HEK293 (cell line): Measurements from ENCODE around the gene ZNF438.

Experiments
- CTCF ChIA-PET: fragments of 350-600 bp; formaldehyde crosslinking; extraction: SDS; loops from one replicate; lab custom pipeline; 2021; ENCODE audit warnings: antibody characterized with exemption; lab: Yijun Ruan, JAX
- POLR2A ChIA-PET: fragments of 300-600 bp; formaldehyde crosslinking; extraction: SDS; loops from one replicate; lab custom pipeline; 2020; ENCODE audit warnings: antibody characterized with exemption, inconsistent platforms; lab: Yijun Ruan, JAX
- H3K27ac ChIP-seq: fragments of 200-500 bp; sonication (Bioruptor generic); 2 replicates; pipeline ENCODE4 v1.5.1; 2014; ENCODE audit warnings: low read depth, low read length, control low read depth, inconsistent platforms; ENCODE audit errors: extremely low read depth
- H3K36me3 ChIP-seq, 2 experiments: fragments of 200-500 bp in 1 of 2; sonication (Bioruptor generic) in 1 of 2; 1 replicate in 1 of 2; 2 replicates in 1 of 2; pipeline ENCODE4 v1.5.1; 2014 to 2017; ENCODE audit warnings: inconsistent platforms in 2 of 2, low read length in 2 of 2; ENCODE audit not compliant: control insufficient read depth in 2 of 2, insufficient read depth in 1 of 2
- H3K4me1 ChIP-seq: fragments of 200-500 bp; sonication (Bioruptor generic); 2 replicates; pipeline ENCODE4 v1.5.1; 2014; ENCODE audit warnings: mild to moderate bottlenecking, low read length, inconsistent platforms; ENCODE audit not compliant: control insufficient read depth, insufficient read depth
- H3K4me3 ChIP-seq: 2 replicates; pipeline ENCODE4 v1.5.1; 2011; ENCODE audit warnings: low read depth, mild to moderate bottlenecking, control low read depth, low read length, moderate library complexity
- H3K9me3 ChIP-seq: fragments of 200-500 bp; sonication (Bioruptor generic); 2 replicates; pipeline ENCODE4 v1.5.1; 2014; ENCODE audit warnings: low read depth, low read length, inconsistent platforms; ENCODE audit not compliant: control insufficient read depth, insufficient read depth
- FEZF1 ChIP-seq: fragments of 450-650 bp; formaldehyde crosslinking; IDR thresholded peaks from 2 replicates; pipeline ENCODE4 v1.5.1; 2016; ENCODE audit warnings: missing biosample characterization, missing genetic modification characterization
- GLI2 ChIP-seq: fragments of 450-650 bp; formaldehyde crosslinking; IDR thresholded peaks from 2 replicates; pipeline ENCODE4; 2017; ENCODE audit warnings: missing biosample characterization, missing genetic modification characterization, low read depth, borderline replicate concordance
- IKZF3 ChIP-seq: fragments of 450-650 bp; IDR thresholded peaks from 2 replicates; pipeline ENCODE4 v1.5.0; 2018; ENCODE audit warnings: missing biosample characterization, mild to moderate bottlenecking, missing genetic modification characterization, moderate library complexity
- KLF9 ChIP-seq: fragments of 450-650 bp; formaldehyde crosslinking; IDR thresholded peaks from 2 replicates; pipeline ENCODE4 v1.5.1; 2016; ENCODE audit warnings: missing biosample characterization, missing genetic modification characterization, low read depth
- SALL2 ChIP-seq: fragments of 450-650 bp; formaldehyde crosslinking; IDR thresholded peaks from 2 replicates; pipeline ENCODE4 v1.5.0; 2017; ENCODE audit warnings: missing biosample characterization, mild to moderate bottlenecking, missing genetic modification characterization, borderline replicate concordance
- SP3 ChIP-seq: fragments of 450-650 bp; formaldehyde crosslinking; IDR thresholded peaks from 2 replicates; pipeline ENCODE4 v1.5.1; 2016; ENCODE audit warnings: missing biosample characterization, missing genetic modification characterization
- ZBTB17 ChIP-seq: fragments of 450-650 bp; formaldehyde crosslinking; IDR thresholded peaks from 2 replicates; pipeline ENCODE4 v1.5.1; 2016; ENCODE audit warnings: missing biosample characterization, missing genetic modification characterization
- ZBTB7A ChIP-seq: fragments of 450-650 bp; formaldehyde crosslinking; IDR thresholded peaks from 2 replicates; pipeline ENCODE4 v1.5.1; 2016; ENCODE audit warnings: low read depth, missing biosample characterization, missing genetic modification characterization
- ZNF169 ChIP-seq: fragments of 450-650 bp; formaldehyde crosslinking; IDR thresholded peaks from 2 replicates; pipeline ENCODE4 v1.5.1; 2016; ENCODE audit warnings: missing biosample characterization, missing genetic modification characterization
- ZNF214 ChIP-seq: fragments of 450-650 bp; formaldehyde crosslinking; IDR thresholded peaks from 2 replicates; pipeline ENCODE4 v1.5.1; 2017; ENCODE audit warnings: missing biosample characterization, mild to moderate bottlenecking, missing genetic modification characterization, borderline replicate concordance
- ZNF23 ChIP-seq: fragments of 450-650 bp; formaldehyde crosslinking; IDR thresholded peaks from 2 replicates; pipeline ENCODE4 v1.5.1; 2016; ENCODE audit warnings: missing biosample characterization, missing genetic modification characterization, borderline replicate concordance
- ZNF239 ChIP-seq: fragments of 450-650 bp; formaldehyde crosslinking; IDR thresholded peaks from 2 replicates; pipeline ENCODE4 v1.5.1; 2016; ENCODE audit warnings: missing biosample characterization, missing genetic modification characterization
- ZNF292 ChIP-seq: fragments of 450-650 bp; formaldehyde crosslinking; IDR thresholded peaks from 2 replicates; pipeline ENCODE4 v1.5.1; 2016; ENCODE audit warnings: low read depth, missing biosample characterization, missing genetic modification characterization, borderline replicate concordance
- ZNF311 ChIP-seq: fragments of 450-650 bp; formaldehyde crosslinking; IDR thresholded peaks from 2 replicates; pipeline ENCODE4 v1.5.1; 2017; ENCODE audit warnings: missing biosample characterization, missing genetic modification characterization, borderline replicate concordance
- ZNF426 ChIP-seq: fragments of 450-650 bp; formaldehyde crosslinking; IDR thresholded peaks from 2 replicates; pipeline ENCODE4 v1.5.1; 2017; ENCODE audit warnings: missing biosample characterization, missing genetic modification characterization, mild to moderate bottlenecking, inconsistent platforms, moderate library complexity
- ZNF623 ChIP-seq: fragments of 450-650 bp; formaldehyde crosslinking; IDR thresholded peaks from 2 replicates; pipeline ENCODE4 v1.5.1; 2016; ENCODE audit warnings: missing biosample characterization, missing genetic modification characterization
- ZNF670 ChIP-seq: fragments of 450-650 bp; formaldehyde crosslinking; IDR thresholded peaks from 2 replicates; pipeline ENCODE4 v1.5.1; 2016; ENCODE audit warnings: missing biosample characterization, missing genetic modification characterization, low read depth
- ZNF677 ChIP-seq: fragments of 450-650 bp; IDR thresholded peaks from 2 replicates; pipeline ENCODE4 v1.5.0; 2018; ENCODE audit warnings: missing biosample characterization, mild to moderate bottlenecking, missing genetic modification characterization, moderate library complexity
- ZNF707 ChIP-seq: fragments of 450-650 bp; formaldehyde crosslinking; IDR thresholded peaks from 2 replicates; pipeline ENCODE4 v1.5.1; 2016; ENCODE audit warnings: missing biosample characterization, missing genetic modification characterization
- ZNF837 ChIP-seq: fragments of 450-650 bp; formaldehyde crosslinking; IDR thresholded peaks from 2 replicates; pipeline ENCODE4 v1.5.1; 2016; ENCODE audit warnings: missing biosample characterization, missing genetic modification characterization
- TF ChIP-seq, protein P1 (sequence below): fragments of 450-650 bp; formaldehyde crosslinking; IDR thresholded peaks from 2 replicates; pipeline ENCODE4 v1.5.1; 2016; ENCODE audit warnings: missing biosample characterization, missing genetic modification characterization, low read depth
- TF ChIP-seq, protein P2 (sequence below): fragments of 450-650 bp; formaldehyde crosslinking; IDR thresholded peaks from 2 replicates; pipeline ENCODE4 v1.5.1; 2016; ENCODE audit warnings: missing biosample characterization, missing genetic modification characterization

The ZNF438 gene

DNA sequence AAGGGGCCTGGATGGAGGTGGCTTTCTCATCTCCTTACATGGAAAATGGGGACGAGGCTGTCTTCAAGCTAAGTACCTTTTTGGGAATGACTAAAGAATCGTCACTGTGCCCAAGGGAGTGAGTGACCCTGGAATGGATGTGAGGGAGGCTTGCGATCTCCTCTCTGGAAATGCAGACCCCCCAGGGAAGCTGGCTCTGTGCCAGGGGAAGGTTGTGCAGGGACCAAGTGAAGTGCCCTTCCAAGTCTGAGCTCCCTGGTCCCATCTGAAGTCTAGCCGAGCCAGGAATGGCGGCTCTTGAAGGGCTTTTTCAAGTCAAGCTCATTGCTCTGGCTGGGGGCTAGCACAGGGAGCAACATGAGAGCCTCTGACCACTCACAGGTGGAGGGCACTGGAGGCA is 221.2 kb downstream of the ZNF438 start:
- ChIA-PET POLR2A (no interaction called here), CTCF (no interaction called here)
- no peak for TF ChIP-seq SP3 (tag by site-specific recombination)
- TF ChIP-seq ZNF837 (tag by site-specific recombination), result no peak
- TF ChIP-seq ZNF311 (tag by site-specific recombination), result no peak
- no peak for TF ChIP-seq ZNF670
- TF ChIP-seq ZNF292 (tag by site-specific recombination), result no peak
- no peak for TF ChIP-seq ZNF169 (tag by site-specific recombination)
- TF ChIP-seq ZNF214 (tag by site-specific recombination), result no peak
- no peak for TF ChIP-seq ZNF707 (tag by site-specific recombination)
- no peaks in the 10 kb centered on the region for H3K9me3 ChIP-seq
- no peaks in the 10 kb centered on the region for H3K36me3 ChIP-seq
- no peak overlapping the region for H3K27ac ChIP-seq
- no peak overlapping the region for H3K4me3 ChIP-seq
- peaks cover 2% of the 10 kb centered on the region; the same call in 1 of the 2 replicates for H3K4me1 ChIP-seq

DNA sequence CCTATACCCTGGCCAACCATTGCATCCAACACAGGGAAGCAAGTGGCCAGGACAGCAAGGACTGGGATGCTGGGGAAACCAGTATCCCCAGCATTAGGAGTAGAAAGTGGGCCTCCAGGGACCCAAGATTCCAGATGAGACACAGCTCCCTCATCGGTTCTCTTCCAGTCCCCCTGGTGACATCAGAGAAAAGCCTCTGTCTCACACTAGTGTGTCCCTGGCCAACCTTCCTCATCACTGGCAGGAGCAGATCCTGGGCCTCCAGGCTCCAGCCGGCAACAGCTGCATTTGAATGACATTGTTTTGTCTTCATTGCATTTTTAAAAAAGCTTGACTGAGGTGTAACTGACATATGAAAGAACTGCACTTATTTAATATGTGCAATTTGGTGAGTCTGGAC is 224.8 kb downstream of the ZNF438 start:
- Histone ChIP-seq H3K4me1 (no peaks in the 10 kb centered on the region), H3K36me3 (no peaks in the 10 kb centered on the region), H3K4me3 (no peak overlapping the region), H3K27ac (no peak overlapping the region), H3K9me3 (no peaks in the 10 kb centered on the region)
- TF ChIP-seq KLF9 (tag by site-specific recombination) (no peak), ZBTB17 (no peak), ZBTB7A (tag by site-specific recombination) (no peak), ZNF23 (tag by site-specific recombination) (no peak), SALL2 (tag by site-specific recombination) (no peak), FEZF1 (tag by site-specific recombination) (no peak)
- ChIA-PET CTCF (interaction anchor here (0.6 kb wide), 1 partner anchor 421 kb away, joined by 5 read pairs; no protein-coding TSS in a partner anchor), POLR2A (no interaction called here)

DNA sequence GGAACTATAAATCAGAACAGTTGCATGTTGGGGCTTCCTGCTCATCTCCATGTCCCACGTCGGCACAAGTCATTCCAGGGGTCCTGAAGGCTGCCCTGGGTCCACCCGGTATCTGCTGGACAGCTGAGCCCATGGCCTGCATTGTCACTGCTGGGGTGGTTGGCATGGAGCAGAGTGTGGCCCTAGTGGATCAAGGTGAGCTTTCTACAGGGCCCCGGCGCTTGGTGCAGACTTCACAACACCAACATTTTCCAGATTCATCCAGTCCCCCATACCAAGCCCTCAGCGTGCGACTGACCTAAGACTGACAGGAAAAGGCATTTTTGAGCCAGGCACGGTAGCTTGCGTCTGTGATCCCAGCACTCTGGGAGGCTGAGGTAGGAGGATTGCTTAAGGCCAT is 226.6 kb downstream of the ZNF438 start:
- Histone ChIP-seq H3K27ac (no peak overlapping the region), H3K4me3 (no peak overlapping the region), H3K36me3 (no peaks in the 10 kb centered on the region), H3K4me1 (no peaks in the 10 kb centered on the region), H3K9me3 (no peaks in the 10 kb centered on the region)
- ChIA-PET CTCF (interaction anchor here (0.6 to 1.0 kb wide), 2 partner anchors 18 to 134 kb away, joined by 3 read pairs; no protein-coding TSS in a partner anchor), POLR2A (no interaction called here)
- TF ChIP-seq ZNF426 (tag by site-specific recombination), result no peak
- TF ChIP-seq ZNF623, result no peak
- TF ChIP-seq ZNF239 (tag by site-specific recombination), result no peak
- no peak for TF ChIP-seq IKZF3 (tag by site-specific recombination)
- TF ChIP-seq, protein P1, sequence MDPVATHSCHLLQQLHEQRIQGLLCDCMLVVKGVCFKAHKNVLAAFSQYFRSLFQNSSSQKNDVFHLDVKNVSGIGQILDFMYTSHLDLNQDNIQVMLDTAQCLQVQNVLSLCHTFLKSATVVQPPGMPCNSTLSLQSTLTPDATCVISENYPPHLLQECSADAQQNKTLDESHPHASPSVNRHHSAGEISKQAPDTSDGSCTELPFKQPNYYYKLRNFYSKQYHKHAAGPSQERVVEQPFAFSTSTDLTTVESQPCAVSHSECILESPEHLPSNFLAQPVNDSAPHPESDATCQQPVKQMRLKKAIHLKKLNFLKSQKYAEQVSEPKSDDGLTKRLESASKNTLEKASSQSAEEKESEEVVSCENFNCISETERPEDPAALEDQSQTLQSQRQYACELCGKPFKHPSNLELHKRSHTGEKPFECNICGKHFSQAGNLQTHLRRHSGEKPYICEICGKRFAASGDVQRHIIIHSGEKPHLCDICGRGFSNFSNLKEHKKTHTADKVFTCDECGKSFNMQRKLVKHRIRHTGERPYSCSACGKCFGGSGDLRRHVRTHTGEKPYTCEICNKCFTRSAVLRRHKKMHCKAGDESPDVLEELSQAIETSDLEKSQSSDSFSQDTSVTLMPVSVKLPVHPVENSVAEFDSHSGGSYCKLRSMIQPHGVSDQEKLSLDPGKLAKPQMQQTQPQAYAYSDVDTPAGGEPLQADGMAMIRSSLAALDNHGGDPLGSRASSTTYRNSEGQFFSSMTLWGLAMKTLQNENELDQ (tag by site-specific recombination), result no peak
- TF ChIP-seq GLI2 (tag by site-specific recombination), result no peak
- TF ChIP-seq, protein P2, sequence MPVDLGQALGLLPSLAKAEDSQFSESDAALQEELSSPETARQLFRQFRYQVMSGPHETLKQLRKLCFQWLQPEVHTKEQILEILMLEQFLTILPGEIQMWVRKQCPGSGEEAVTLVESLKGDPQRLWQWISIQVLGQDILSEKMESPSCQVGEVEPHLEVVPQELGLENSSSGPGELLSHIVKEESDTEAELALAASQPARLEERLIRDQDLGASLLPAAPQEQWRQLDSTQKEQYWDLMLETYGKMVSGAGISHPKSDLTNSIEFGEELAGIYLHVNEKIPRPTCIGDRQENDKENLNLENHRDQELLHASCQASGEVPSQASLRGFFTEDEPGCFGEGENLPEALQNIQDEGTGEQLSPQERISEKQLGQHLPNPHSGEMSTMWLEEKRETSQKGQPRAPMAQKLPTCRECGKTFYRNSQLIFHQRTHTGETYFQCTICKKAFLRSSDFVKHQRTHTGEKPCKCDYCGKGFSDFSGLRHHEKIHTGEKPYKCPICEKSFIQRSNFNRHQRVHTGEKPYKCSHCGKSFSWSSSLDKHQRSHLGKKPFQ, result no peak
- no peak for TF ChIP-seq ZNF677 (tag by site-specific recombination)
